ENCODE data around the gene CC2D1A.

DNA sequence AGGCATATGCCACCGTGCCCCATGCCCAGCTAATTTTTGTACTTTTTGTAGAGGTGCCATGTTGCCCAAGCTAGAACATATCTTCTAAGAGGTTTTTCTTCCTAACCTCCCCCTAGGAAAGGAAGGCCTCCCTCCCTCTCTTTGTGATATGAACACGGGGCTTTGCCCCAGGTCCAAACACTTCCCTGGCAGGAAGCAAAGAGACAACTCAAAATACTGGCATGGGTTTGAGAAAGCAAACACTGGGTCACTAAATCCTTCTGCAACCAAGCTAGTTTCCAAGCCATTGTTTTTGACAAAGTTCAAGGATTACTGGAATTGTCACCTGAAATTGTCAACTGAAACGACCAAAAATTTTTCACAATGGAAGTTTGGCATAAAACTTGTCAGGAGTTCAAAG lies 8.8 kb downstream of the CC2D1A start:
- TF ChIP-seq, protein P1, sequence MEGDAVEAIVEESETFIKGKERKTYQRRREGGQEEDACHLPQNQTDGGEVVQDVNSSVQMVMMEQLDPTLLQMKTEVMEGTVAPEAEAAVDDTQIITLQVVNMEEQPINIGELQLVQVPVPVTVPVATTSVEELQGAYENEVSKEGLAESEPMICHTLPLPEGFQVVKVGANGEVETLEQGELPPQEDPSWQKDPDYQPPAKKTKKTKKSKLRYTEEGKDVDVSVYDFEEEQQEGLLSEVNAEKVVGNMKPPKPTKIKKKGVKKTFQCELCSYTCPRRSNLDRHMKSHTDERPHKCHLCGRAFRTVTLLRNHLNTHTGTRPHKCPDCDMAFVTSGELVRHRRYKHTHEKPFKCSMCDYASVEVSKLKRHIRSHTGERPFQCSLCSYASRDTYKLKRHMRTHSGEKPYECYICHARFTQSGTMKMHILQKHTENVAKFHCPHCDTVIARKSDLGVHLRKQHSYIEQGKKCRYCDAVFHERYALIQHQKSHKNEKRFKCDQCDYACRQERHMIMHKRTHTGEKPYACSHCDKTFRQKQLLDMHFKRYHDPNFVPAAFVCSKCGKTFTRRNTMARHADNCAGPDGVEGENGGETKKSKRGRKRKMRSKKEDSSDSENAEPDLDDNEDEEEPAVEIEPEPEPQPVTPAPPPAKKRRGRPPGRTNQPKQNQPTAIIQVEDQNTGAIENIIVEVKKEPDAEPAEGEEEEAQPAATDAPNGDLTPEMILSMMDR (IDR thresholded peaks at IDR 0.05; ENCODE audit: low read depth, low read length, missing input control), result no peak
- TF ChIP-seq YY1 (IDR thresholded peaks at IDR 0.05) (no peak), GABPA (IDR thresholded peaks at IDR 0.05 in 1 of 2, conservative IDR thresholded peaks at IDR 0.05 in 1 of 2) (no peak), JUND (IDR thresholded peaks at IDR 0.05) (no peak)
- TF ChIP-seq, protein P2, sequence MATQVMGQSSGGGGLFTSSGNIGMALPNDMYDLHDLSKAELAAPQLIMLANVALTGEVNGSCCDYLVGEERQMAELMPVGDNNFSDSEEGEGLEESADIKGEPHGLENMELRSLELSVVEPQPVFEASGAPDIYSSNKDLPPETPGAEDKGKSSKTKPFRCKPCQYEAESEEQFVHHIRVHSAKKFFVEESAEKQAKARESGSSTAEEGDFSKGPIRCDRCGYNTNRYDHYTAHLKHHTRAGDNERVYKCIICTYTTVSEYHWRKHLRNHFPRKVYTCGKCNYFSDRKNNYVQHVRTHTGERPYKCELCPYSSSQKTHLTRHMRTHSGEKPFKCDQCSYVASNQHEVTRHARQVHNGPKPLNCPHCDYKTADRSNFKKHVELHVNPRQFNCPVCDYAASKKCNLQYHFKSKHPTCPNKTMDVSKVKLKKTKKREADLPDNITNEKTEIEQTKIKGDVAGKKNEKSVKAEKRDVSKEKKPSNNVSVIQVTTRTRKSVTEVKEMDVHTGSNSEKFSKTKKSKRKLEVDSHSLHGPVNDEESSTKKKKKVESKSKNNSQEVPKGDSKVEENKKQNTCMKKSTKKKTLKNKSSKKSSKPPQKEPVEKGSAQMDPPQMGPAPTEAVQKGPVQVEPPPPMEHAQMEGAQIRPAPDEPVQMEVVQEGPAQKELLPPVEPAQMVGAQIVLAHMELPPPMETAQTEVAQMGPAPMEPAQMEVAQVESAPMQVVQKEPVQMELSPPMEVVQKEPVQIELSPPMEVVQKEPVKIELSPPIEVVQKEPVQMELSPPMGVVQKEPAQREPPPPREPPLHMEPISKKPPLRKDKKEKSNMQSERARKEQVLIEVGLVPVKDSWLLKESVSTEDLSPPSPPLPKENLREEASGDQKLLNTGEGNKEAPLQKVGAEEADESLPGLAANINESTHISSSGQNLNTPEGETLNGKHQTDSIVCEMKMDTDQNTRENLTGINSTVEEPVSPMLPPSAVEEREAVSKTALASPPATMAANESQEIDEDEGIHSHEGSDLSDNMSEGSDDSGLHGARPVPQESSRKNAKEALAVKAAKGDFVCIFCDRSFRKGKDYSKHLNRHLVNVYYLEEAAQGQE (IDR thresholded peaks at IDR 0.05), result no peak

All from liver (tissue), 3 donors.